Panc1 (cell line): ENCODE results near the gene ACTR3C.

Experiments
- CTCF ChIP-seq: fragments of 450-650 bp; IDR thresholded peaks from 2 replicates; pipeline ENCODE4 v1.5.1; 2017; ENCODE audit warnings: mild to moderate bottlenecking
- POLR2AphosphoS5 ChIP-seq: IDR thresholded peaks from 2 replicates; pipeline ENCODE4 v1.6.1; 2012; ENCODE audit warnings: mild to moderate bottlenecking, low read depth, low read length, moderate library complexity
- TCF7L2 ChIP-seq: IDR thresholded peaks from 2 replicates; pipeline ENCODE4 v1.6.1; 2011; ENCODE audit warnings: mild to moderate bottlenecking, low read depth, low read length, inconsistent platforms

GRCh38 chr7:150339409-150339809, 16.1 kb upstream of the ACTR3C start:
- TF ChIP-seq POLR2AphosphoS5 (no peak), CTCF (no peak), TCF7L2 (no peak)
